Activated T-cell treated with anti-CD3 and anti-CD28 coated beads, Interleukin-2, amount 50 U/mL, for 1 hour (primary cell): ENCODE measurements around the gene CELSR1.

Experiments used
- DNase-seq: peaks from one replicate; pipeline ENCODE4 v3.0.0-alpha.2; 2020

CELSR1 gene

DNA sequence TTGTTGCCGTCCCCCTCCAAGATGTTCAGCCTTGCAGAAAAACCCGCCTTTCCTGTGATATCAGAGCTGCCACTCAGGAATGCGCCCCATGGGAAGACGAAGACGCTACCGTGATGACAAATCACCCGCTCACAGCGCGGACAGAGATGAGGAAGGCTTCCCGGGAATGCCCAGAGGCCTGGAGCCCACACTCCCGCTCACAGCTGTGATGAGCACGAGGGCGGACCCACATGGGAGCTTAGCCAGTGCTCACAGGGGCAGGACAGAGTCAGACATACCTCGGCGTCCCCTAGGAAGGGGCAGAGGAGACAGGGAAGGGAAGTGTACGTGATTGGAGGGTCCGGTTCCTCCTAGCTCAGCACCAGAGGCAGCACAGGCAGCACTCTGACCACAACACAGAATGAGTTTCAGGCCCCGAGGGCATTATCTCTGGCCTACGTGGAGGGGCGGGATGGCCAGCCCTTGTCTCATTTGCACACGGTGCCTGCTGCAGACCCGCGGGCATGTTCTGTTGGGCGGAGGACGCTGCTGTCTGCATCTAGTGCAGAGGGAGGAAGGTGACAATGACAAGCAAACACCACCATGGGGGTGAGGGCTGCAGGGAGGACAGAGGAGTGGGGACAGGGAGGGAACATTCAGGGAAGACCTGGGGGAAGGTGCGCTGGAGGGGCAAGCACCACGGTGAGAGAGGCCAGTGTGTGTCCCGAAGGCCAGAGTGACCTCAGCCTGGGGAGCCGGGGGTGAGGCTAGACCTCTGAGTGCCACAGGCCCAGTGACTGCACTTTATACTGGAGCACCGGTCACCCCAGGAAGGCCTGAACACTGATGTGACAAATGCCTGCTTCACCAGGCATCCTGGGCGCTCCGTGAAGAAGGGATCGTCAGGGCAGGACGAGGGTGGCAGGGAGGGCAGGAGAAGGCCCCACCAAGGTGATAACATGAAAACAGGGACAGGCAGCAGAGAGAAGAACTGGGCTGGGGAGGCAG lies 79.6 kb downstream of the CELSR1 start:
- DNase-seq, result no peak

DNA sequence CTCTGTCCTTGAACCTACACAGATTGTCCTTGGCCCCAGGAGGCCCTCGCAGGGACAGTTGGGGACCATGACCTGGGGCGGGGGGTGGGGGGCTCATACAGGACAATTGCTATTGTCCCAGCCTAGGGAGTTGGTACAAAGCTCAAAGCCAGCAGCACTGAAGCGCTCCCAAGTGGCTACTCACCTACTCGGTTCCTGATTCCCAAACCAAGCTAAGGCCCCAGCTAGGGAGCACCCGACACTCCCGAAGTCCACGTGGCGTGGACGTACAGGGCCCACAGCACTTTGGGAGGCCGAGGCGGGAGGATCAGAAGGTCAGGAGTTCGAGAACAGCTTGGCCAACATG lies 80.6 kb downstream of the CELSR1 start:
- no peak for DNase-seq

DNA sequence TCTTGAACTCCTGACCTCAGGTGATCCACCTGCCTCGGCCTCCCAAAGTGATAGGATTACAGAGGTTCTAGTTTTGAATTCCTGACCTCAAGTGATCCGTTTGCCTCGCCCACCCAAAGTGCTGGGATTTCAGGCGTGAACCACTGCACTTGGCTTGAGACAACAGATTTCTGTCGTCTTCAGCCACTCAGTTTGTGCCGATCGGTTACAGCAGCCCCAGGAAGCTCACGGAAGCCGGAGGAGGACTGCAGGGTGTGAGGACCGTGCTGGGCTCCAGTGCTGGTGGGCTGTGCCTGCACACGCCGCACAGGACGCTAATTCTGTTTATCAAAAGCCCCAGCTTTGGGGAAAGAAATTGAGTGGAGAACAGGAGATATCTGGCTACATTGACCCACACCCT lies 82.0 kb downstream of the CELSR1 start:
- DNase-seq, result no peak

DNA sequence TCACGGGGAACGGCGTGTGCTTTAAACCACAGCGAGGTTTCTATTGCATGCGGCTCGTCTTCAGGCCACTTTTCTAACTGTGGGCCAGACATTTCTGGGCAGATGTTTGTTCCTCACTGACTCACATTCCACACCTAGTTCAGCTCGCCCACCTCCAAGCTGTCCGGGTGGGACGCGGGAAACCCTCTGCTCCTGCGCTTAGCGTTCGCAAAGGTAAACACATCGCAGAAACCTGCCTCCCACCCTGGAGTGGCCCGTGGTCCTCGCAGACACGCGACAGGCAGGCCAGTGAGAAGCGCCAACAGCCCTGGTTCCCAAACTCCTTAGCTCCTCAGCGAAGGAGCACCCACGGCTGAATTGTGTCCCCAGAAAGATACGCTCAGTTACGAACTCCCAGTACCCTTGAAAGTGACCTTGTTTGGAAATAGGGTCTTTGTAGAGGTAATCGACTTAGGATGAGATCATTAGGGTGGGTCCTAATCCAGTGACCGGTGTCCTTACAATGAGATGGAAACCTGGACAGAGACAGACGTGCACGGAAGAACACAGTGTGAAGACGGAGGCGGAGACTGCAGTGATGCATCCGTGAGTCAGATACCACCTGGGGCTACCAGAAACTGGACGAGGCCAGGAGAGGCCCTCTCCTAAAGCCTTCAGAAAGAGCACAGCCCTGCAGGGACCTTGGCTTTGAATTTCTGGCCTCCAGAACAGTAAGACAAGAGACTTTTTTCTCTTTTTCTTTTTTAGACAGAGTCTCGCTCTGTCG lies 82.7 kb downstream of the CELSR1 start:
- DNase-seq, result no peak

DNA sequence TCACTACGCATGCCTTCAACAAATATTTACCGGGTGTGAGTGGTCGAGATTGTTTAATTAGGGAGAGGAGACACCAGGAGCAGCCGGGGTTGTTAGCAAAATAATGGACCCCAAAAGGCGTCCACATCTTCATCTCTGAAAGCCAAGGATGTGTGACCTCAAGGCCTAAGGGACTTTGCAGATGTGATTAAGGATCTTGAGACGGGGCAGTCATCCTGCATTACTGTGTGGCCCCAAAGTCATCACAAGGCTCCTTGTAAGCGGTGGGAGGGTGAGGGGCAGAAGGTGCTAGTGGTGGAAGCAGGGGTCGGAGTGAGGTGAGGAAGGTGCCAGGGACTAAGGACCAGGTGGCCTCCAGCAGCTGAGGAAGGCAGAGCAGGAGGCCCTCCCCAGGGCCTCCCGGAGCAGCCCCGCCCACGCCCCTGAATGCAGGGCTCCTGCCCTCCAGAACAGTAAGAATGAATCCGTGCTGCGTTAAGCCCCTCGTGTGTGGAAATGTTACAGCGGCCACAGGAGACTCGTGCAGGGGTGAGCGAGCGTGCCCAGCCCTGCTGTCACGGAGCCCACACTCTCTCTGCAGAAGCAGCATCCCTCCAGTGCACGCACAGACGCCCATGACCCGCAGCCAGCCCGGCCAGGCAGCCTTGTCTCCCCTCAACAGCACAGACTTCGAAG lies 83.5 kb downstream of the CELSR1 start:
- DNase-seq, result no peak

DNA sequence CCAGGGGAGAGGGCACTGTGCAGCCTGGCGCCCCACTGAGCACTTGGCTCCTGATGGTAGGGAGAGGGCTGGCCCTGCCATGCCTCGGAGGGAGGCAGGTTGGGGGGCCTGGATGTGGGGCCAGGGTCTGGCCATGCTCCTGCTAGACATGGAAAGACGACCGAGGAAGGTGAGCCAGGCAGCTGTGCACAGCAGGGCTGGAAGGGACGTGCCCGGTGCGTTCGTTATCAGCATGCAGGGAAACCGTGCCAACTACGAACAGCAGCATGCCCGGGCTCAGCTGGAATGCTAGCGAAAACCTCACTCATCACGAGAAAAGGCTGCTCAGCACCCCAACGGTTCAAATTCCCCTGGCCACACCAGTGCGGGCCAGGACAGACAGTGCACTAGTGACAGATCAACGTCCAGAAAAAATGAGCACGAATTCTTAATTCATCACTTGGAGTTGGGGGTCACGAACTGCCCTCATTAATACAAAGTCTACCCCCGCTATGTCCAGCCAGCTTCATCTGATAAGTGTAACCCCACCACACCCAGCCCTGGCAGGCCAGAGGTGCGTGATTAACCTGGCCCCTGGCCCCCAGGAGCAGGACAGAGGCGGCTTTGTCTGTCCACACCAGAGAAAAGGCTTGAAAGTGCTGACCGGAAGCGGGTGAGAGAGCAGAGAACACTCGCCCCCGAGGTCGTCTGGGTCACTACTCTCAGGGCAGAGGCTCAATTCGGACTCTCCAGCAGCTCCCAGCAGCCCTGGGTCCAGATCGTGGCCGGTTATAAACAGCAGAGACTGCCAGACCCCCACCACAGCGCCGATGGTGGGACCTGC lies 84.2 kb downstream of the CELSR1 start:
- no peak for DNase-seq

DNA sequence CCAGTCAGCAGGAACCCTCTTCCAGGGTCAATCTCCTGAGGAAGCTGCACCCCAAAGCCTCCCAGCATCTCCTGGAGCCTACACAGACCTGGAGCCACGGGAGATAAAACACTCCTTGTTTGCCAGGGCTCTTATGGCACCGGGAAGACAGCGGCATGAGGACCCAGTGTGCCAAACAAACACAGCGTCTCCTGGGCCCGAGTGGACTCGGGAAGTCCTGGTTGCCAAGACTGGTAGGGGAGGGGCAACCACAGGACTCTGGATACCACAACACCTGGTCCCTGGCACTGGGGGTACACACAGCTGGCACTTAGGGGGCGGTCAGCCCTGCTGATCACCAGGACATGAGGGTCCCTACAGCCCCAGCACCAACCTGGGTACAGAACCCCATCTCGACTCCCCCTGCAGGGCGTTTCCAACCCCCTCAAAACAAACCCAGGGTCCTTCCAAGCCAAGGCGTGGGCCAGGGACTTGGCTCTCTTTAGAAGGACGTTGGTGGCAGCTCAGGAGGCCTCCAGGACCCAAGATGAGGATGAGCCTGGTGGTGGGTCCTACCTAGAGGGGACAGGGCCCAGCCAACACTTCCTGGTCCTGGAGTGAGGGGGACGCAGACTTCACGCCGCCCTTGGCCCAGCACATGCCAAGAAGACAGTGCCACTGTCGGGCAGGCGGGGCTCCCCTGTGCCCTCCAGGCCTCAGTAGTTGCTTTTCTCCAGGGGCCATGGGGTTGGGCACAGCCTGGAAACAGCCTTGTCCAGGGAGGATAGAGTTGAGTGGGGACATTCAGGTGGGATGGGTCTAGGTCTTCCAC lies 85.0 kb downstream of the CELSR1 start:
- no peak for DNase-seq

DNA sequence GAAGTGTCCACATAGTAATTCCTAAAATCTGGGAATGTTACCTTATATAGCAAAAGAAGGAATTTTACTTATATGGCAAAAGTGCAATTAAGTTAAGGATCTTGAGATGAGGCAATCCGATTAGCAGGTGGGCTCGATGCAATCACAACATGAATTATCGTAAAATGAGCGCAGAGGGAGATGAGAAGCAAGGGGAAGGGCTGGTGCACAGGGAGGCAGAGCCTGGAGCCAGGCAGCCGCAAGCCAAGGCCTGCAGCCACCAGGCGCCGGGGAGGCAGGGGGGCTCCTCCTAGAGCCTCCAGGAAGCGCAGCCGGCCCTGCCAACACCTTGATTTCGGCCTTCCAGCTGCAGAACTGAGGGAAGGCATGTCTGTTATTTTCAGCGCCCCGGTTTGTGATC lies 85.7 kb downstream of the CELSR1 start:
- DNase-seq, result no peak

DNA sequence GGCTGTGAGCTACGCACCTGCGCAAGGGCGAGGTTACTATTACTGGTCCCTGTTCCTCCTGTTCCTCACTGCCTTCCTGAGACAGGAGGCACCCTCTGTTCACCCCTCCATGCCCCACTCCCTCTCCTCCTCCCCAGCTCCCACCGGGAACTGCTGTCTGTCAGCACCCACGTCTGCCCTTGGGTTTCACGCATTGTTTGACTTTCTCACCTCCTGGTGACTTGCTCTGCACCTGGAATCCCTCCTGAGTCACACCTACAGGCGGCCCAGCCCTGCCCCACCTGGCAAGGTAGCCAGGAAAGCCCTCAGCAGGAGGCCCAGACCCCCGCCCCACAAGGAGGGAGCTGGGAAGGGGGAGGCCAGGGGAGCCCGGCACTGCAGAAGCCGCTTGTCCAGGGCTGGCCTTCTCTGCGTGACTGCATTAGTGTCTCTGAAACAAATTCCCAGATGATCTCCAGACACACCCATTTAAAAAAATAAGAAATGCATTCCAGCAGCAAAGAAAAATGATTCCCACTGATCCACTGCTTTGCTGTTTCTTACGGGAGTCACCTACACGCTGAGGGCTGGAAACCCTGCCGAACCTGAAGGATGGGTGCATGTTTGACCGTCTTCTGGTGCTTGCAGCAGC lies 86.4 kb downstream of the CELSR1 start:
- no peak for DNase-seq

DNA sequence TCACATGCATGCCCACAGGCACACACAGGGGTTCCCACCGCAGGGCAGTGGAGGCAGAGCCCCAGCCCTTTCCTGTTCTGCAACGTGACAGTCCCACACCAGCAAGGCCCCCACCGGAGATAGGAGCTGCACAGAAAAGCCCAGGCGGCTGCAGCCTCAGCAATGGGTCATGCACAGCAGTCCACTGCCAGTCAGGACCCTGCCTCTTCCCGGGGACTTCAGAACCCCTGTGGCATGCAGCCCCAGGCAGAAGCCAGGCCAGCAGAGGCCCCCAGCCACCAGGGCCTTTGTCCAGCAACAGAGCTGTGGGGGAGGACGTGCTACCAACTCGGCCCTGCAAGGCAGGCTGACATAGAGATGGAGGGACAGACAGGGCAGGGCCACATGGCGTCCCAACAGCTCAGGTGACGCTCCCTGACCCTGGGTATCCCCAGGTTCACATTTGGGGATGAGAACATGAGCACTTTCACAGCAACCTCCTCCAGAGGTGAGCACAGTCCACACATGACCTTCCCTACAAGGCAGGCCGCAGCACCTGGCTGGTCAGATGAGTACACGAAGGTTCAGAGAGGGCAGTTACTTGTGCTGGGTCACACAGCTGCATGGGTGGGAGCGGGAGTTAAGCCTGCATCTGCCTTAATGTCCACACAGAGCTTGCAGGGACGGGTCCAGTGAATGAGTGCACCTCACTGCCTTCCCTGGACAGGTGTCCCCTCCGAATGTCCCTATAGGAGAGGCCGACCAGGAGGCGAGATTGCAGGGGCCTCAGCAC lies 87.3 kb downstream of the CELSR1 start:
- DNase-seq, result no peak

DNA sequence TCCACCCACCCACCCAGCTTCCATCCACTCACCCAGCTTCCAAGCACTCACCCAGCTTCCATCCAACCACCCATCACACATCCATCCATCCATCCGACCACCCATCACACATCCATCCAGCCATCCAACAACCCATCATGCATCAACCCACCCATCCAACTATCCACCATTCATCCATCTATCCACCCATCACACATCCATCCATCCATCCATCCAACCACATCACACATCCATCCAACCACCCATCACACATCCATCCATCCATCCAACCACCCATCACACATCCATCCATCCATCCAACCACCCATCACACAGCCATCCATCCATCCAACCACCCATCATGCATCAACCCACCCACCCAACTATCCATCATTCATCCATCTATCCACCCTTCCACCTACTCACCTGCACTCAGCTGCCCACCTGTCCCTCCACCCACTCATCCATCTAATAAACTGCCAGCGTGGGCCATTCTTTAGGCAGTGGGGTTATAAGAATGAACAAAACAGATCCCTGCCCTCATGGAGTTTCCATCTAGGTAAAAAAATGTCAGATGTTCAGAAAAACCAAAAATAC lies 88.2 kb downstream of the CELSR1 start:
- DNase-seq, result no peak

DNA sequence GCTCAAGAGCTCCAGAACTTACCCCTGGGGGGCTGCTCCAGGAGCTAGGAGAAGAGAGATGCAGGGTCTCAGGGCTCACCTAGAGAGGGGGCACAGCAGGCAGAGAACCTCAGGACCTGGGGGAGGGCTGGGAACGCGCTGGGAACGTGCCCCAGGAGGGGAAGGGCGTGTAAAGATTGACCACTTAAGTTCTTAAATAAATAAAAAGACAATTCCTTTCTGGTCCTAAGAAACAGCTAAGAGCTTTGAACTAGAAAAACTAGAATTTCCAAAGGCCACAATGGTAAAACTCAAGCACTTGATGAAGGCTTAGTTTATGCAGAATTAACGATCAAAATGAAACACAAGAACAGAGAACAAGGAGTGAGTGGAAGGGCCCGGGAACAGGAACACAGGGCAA lies 89.1 kb downstream of the CELSR1 start:
- DNase-seq, result no peak

DNA sequence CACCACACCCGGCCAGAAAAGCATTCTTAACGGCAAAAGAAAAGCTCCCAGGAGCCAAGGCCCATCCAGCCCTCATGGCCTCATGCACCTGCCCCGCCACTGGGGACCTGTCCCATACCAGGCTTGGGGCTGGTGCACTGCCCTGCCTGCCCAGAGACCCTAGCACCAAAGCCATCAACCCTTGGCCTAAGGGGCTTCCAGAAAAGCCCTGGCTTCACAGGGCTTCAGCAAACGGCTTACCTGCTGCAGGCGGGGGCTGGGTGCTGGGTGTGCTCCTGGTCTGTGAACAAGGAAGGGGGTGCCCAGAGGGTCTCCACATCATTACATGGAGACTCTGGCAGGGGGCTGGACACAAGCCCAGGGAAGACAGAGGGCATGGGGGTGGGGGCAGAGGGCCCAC lies 89.5 kb downstream of the CELSR1 start:
- no peak for DNase-seq

DNA sequence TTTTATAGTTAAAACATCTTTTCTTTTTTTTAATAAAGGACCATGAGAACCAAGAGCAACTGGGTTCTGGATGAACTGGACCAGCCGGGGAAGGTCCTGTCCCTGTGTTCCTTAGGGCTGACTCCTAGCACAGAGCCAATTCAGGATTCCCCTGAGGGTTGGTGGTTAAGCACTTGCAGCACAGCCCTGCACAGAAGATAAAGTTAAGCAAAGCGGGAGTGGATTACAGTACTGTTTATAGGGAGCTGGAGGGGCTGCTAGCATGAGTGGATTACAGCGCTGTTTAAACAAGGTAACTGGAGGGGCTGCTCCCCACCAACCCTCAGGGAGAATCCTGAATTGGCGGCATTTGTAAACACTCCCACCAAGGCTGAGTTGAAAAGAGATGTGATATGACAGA lies 90.6 kb downstream of the CELSR1 start:
- no peak for DNase-seq

DNA sequence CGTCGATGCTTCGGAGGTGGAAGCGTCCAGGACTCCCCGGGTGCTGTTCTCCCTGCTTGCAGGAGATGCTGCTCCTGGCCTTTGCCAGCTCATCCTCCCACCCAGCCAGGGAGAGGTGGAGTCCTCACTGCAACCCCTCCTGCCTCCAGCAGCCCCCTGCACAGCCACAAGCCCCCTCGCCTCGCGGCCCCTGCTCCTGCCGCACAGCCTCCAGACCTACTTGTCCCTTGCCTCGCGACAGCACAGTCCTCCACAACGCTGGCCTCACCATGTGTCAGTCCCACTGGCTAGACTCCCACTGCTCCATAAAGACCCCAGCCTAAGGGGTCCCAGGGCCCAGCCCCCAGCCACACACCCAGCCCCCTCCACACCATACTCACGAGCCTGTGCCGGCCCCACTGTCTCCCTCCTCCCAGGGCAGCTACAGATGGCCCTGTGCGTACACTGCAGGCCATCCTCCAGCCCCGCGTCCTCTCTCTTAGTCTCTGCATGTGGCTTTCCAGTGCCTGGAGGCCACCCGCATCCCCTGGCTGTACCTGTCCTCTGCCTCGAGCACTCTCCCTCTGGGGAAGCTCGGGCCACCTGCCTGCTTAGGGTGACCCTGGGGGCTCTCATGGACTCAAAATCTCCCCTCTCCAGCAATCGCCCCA lies 91.5 kb downstream of the CELSR1 start:
- DNase-seq, result no peak

DNA sequence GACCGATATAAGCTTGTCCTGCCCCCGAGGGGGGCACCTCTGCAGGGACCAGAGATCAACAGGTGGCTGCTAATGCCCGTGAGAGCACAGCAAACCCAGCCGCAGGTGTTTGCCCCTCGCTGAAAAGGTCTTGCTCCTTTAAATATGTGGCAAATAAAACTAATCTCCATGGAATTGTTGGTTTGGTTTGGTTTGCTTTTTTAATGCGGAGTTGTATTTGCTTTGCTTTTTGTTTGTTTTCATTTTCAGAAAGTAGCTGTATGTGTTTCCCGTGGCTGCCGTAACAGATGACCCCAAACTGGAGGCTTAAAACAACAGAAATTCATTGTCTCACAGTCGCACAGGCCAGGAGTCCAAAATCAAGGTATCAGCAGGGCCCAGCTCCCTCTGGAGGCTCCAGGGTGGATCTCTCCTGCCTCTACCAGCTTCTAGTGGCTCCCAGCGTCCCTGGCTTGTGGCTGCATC lies 93.0 kb downstream of the CELSR1 start:
- DNase-seq, result no peak

DNA sequence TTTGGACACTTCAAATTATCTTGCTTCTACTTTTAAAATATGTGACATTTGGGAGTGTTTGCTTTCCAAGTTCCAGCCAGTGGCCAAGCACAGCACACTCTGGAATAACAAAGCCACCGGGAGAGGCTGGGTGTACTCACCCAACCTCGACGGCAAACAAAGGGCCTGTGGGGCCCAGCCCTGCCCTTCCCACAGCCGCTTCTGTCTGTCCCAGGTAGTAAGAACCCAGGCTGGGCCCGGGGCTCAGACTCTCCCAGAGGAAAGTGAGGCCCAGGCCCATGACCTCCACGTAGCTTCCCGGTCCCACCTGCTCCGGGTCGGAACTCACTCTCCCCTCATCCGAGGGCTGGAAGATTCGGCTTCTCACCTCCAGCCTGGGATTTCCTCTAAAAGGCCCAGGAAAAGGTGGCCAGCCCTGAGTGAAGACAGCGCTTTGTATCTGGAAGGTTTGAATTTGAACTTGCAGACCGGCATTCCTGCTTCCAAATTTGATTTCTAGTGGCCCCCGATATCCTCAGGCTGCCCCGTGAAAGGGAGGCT lies 93.5 kb downstream of the CELSR1 start:
- DNase-seq, result no peak

DNA sequence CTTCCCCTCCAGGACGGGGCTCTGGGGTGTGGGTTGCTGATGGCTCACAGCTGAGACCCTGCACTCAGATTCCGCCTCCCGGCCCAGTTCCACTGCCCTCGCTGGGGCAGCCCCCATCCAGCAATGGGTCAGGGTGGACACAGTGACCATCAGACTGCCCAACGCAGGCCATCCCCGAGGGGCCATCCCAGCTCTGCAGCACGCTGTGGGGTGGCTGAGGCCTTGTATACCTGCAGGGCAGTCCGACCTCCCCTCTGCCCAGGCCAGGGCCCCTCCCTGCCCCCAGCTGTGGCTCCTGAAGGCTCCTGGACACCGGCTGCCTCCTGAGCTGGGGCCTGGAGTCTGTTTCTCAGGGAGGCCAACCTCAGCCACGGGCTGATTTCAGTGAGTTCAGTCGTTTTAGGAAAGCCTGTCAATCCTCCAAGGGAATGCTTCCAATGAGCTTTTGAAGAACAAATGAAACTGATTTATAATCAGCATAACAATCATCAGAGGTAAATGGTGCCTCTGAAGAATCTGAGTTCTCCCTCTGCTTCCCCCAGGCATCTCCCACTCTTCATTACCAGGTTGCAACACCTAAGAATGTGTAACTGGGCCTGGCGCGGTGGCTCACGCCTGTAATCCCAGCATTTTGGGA lies 95.1 kb downstream of the CELSR1 start:
- no peak for DNase-seq
